ENCODE results near the gene PRMT9.

- TF ChIP-seq CTCF (tag by site-specific recombination; IDR thresholded peaks at IDR 0.05) = no peak
- TF ChIP-seq OVOL3 (tag by site-specific recombination; IDR thresholded peaks at IDR 0.05) = no peak
- TF ChIP-seq ZNF114 (tag by site-specific recombination; IDR thresholded peaks at IDR 0.05) = no peak
- no peak for TF ChIP-seq ZNF174 (tag by site-specific recombination; IDR thresholded peaks at IDR 0.05)
- TF ChIP-seq ZNF549 (tag by site-specific recombination; IDR thresholded peaks at IDR 0.05) = no peak
- TF ChIP-seq ZNF830 (tag by site-specific recombination; IDR thresholded peaks at IDR 0.05; ENCODE audit: low read depth) = no peak
- no peak for TF ChIP-seq ZNF155 (tag by site-specific recombination; IDR thresholded peaks at IDR 0.05)
- no peak for TF ChIP-seq ZNF692 (tag by site-specific recombination; IDR thresholded peaks at IDR 0.05)
- TF ChIP-seq ZNF664 (tag by site-specific recombination; IDR thresholded peaks at IDR 0.05) = no peak
- TF ChIP-seq ZBTB8A (tag by site-specific recombination; IDR thresholded peaks at IDR 0.05) = no peak
- TF ChIP-seq SETDB1 (IDR thresholded peaks at IDR 0.05; ENCODE audit: insufficient read length, low read length) = no peak
- no peak for TF ChIP-seq ZSCAN5A (tag by site-specific recombination; IDR thresholded peaks at IDR 0.05)
- no peak for TF ChIP-seq ZNF292 (tag by site-specific recombination; IDR thresholded peaks at IDR 0.05; ENCODE audit: borderline replicate concordance, low read depth)
Observed at GRCh38 chr4:147696866-147697265, 12.9 kb upstream of the PRMT9 start.
